ENCODE data around the gene ATP10A. TPM values are rescaled to one million over a fixed set of nuclear protein-coding genes. Genes with fewer than 3 reads are reported as not detected.

The ATP10A gene
- total and polyA plus RNA-seq, 3 experiments from 2014 or later, result 8.2 to 28.9 (median 24.0) TPM

GRCh38 chr15:25734680-25735355 lies 128.3 kb downstream of the ATP10A start:
- peaks cover 0 to 1% of the 10 kb centered on the region in 2 donors for H3K27me3 Mint-ChIP-seq
- Histone ChIP-seq H3K4me3 (ENCODE audit: low read length) (no peak overlapping the region), H3K4me1 (ENCODE audit: insufficient read depth, low read length) (no peaks in the 10 kb centered on the region), H3K27ac (ENCODE audit: low read depth, low read length) (no peak overlapping the region), H3K36me3 (ENCODE audit: insufficient read depth, low read length) (no peaks in the 10 kb centered on the region), H3K27me3 (ENCODE audit: insufficient read depth, low read length, poor library complexity, severe bottlenecking) (no peaks in the 10 kb centered on the region), H3K9me3 (ENCODE audit: low read length) (no peaks in the 10 kb centered on the region)
- CTCF ChIA-PET, result no interaction called here
- peaks cover 5 to 58% (median 5%) of the 10 kb centered on the region in 3 donors for H3K36me3 Mint-ChIP-seq
- peak overlapping the region in 2 of 8 donors; percentile 5 to 89 for H3K27ac Mint-ChIP-seq
- POLR2A ChIA-PET, result no interaction called here
- DNase-seq, result no peak
- H3K4me3 Mint-ChIP-seq, result no peak overlapping the region
- peaks cover 5 to 8% (median 5%) of the 10 kb centered on the region in 3 donors for H3K4me1 Mint-ChIP-seq
- peaks cover 0 to 3% (median 0%) of the 10 kb centered on the region in 5 donors for H3K9me3 Mint-ChIP-seq

- POLR2A ChIA-PET, result no interaction called here
- H3K4me3 Mint-ChIP-seq, result no peak overlapping the region
Measured at GRCh38 chr15:25733856-25734679, 129.1 kb downstream of the ATP10A start.

GRCh38 chr15:25733036-25733855 lies 129.9 kb downstream of the ATP10A start:
- H3K4me3 ChIP-seq (ENCODE audit: low read length), result no peak overlapping the region
- CTCF ChIA-PET, result no interaction called here

More at GRCh38 chr15:25733856-25734679, 129.1 kb downstream of the ATP10A start:
- no peaks in the 10 kb centered on the region for H3K27me3 ChIP-seq (ENCODE audit: insufficient read depth, low read length, poor library complexity, severe bottlenecking)
- H3K4me1 ChIP-seq (ENCODE audit: insufficient read depth, low read length), result no peaks in the 10 kb centered on the region
- no peaks in the 10 kb centered on the region for H3K9me3 ChIP-seq (ENCODE audit: low read length)
- peaks cover 0 to 1% of the 10 kb centered on the region in 2 donors for H3K27me3 Mint-ChIP-seq
- no peaks in the 10 kb centered on the region for H3K36me3 ChIP-seq (ENCODE audit: insufficient read depth, low read length)
- no peak for DNase-seq
- H3K36me3 Mint-ChIP-seq, result peaks cover 5 to 63% (median 5%) of the 10 kb centered on the region in 3 donors
- H3K27ac ChIP-seq (ENCODE audit: low read depth, low read length), result no peak overlapping the region
- CTCF ChIA-PET, result no interaction called here
- H3K4me3 ChIP-seq (ENCODE audit: low read length), result no peak overlapping the region
- peaks cover 0 to 3% (median 0%) of the 10 kb centered on the region in 5 donors for H3K9me3 Mint-ChIP-seq
- peaks cover 0 to 3% (median 0%) of the 10 kb centered on the region in 3 donors for H3K4me1 Mint-ChIP-seq
- H3K27ac Mint-ChIP-seq, result no peak overlapping the region

DNA sequence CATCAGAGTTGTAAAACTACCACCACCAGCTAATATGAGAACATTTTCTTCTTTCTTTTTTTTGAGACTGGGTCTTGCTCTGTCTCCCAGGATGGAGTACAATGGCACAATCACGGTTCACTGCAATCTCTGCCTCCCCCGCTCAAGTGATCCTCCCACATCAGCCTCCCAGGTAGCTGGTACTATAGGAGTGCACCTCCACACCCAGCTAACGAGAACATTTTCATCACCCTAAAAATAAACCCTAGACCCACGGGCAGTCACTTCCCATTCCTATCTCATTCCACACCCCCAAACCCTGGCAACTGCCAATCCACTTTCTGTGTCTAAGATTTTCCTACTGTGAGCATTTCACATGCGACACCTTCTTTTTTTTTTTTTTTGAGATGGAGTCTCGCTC lies 130.9 kb downstream of the ATP10A start:
- Mint-ChIP-seq H3K27me3 (peaks cover 0 to 3% of the 10 kb centered on the region in 2 donors), H3K36me3 (peaks cover 5 to 72% (median 5%) of the 10 kb centered on the region in 3 donors), H3K27ac (peak overlapping the region in 2 of 8 donors; percentile 42 to 58), H3K4me1 (peaks cover 0 to 3% (median 0%) of the 10 kb centered on the region in 3 donors), H3K4me3 (peak overlapping the region in 1 of 7 donors; percentile 9), H3K9me3 (peaks cover 0 to 3% (median 0%) of the 10 kb centered on the region in 5 donors)
- no peak for DNase-seq
- H3K9me3 ChIP-seq (ENCODE audit: low read length), result no peaks in the 10 kb centered on the region
- H3K4me1 ChIP-seq (ENCODE audit: insufficient read depth, low read length), result no peaks in the 10 kb centered on the region
- no peak overlapping the region for H3K27ac ChIP-seq (ENCODE audit: low read depth, low read length)
- CTCF ChIA-PET, result no interaction called here
- H3K4me3 ChIP-seq (ENCODE audit: low read length), result no peak overlapping the region
- H3K27me3 ChIP-seq (ENCODE audit: insufficient read depth, low read length, poor library complexity, severe bottlenecking), result no peaks in the 10 kb centered on the region
- no peaks in the 10 kb centered on the region for H3K36me3 ChIP-seq (ENCODE audit: insufficient read depth, low read length)
- POLR2A ChIA-PET, result no interaction called here

More at GRCh38 chr15:25733036-25733855, 129.9 kb downstream of the ATP10A start:
- H3K4me3 Mint-ChIP-seq, result no peak overlapping the region
- H3K4me1 Mint-ChIP-seq, result peaks cover 0 to 3% (median 2%) of the 10 kb centered on the region in 3 donors
- peaks cover 0 to 1% of the 10 kb centered on the region in 2 donors for H3K27me3 Mint-ChIP-seq
- Histone ChIP-seq H3K9me3 (ENCODE audit: low read length) (no peaks in the 10 kb centered on the region), H3K27me3 (ENCODE audit: insufficient read depth, low read length, poor library complexity, severe bottlenecking) (no peaks in the 10 kb centered on the region), H3K36me3 (ENCODE audit: insufficient read depth, low read length) (no peaks in the 10 kb centered on the region), H3K27ac (ENCODE audit: low read depth, low read length) (no peak overlapping the region), H3K4me1 (ENCODE audit: insufficient read depth, low read length) (no peaks in the 10 kb centered on the region)
- peaks cover 0 to 3% (median 0%) of the 10 kb centered on the region in 5 donors for H3K9me3 Mint-ChIP-seq
- H3K27ac Mint-ChIP-seq, result no peak overlapping the region
- POLR2A ChIA-PET, result no interaction called here
- no peak for DNase-seq
- peaks cover 5 to 67% (median 5%) of the 10 kb centered on the region in 3 donors for H3K36me3 Mint-ChIP-seq

GRCh38 chr15:25731411-25731810 lies 131.7 kb downstream of the ATP10A start:
- peaks cover 5 to 68% (median 5%) of the 10 kb centered on the region in 3 donors for H3K36me3 Mint-ChIP-seq
- peaks cover 0 to 3% of the 10 kb centered on the region in 2 donors for H3K27me3 Mint-ChIP-seq
- Histone ChIP-seq H3K36me3 (ENCODE audit: insufficient read depth, low read length) (no peaks in the 10 kb centered on the region), H3K4me1 (ENCODE audit: insufficient read depth, low read length) (no peaks in the 10 kb centered on the region), H3K4me3 (ENCODE audit: low read length) (no peak overlapping the region), H3K27me3 (ENCODE audit: insufficient read depth, low read length, poor library complexity, severe bottlenecking) (no peaks in the 10 kb centered on the region), H3K27ac (ENCODE audit: low read depth, low read length) (no peak overlapping the region), H3K9me3 (ENCODE audit: low read length) (no peaks in the 10 kb centered on the region)
- no peak for DNase-seq
- no peak overlapping the region for H3K27ac Mint-ChIP-seq
- CTCF ChIA-PET, result no interaction called here
- H3K4me1 Mint-ChIP-seq, result peaks cover 0 to 3% (median 0%) of the 10 kb centered on the region in 3 donors
- POLR2A ChIA-PET, result no interaction called here
- peaks cover 0 to 3% (median 0%) of the 10 kb centered on the region in 5 donors for H3K9me3 Mint-ChIP-seq
- H3K4me3 Mint-ChIP-seq, result no peak overlapping the region

- H3K9me3 Mint-ChIP-seq, result peaks cover 0 to 3% (median 0%) of the 10 kb centered on the region in 5 donors
- Histone ChIP-seq H3K4me1 (ENCODE audit: insufficient read depth, low read length) (no peaks in the 10 kb centered on the region), H3K9me3 (ENCODE audit: low read length) (no peaks in the 10 kb centered on the region), H3K27me3 (ENCODE audit: insufficient read depth, low read length, poor library complexity, severe bottlenecking) (no peaks in the 10 kb centered on the region), H3K36me3 (ENCODE audit: insufficient read depth, low read length) (no peaks in the 10 kb centered on the region), H3K4me3 (ENCODE audit: low read length) (no peak overlapping the region), H3K27ac (ENCODE audit: low read depth, low read length) (no peak overlapping the region)
- no peak overlapping the region for H3K4me3 Mint-ChIP-seq
- no peak for DNase-seq
- H3K4me1 Mint-ChIP-seq, result peaks cover 0 to 3% (median 0%) of the 10 kb centered on the region in 3 donors
- peaks cover 4 to 66% (median 5%) of the 10 kb centered on the region in 3 donors for H3K36me3 Mint-ChIP-seq
- ChIA-PET CTCF (no interaction called here), POLR2A (no interaction called here)
- peak overlapping the region in 1 of 8 donors; percentile 59 for H3K27ac Mint-ChIP-seq
- peaks cover 0 to 3% of the 10 kb centered on the region in 2 donors for H3K27me3 Mint-ChIP-seq
Measured at GRCh38 chr15:25730918-25731317, 132.2 kb downstream of the ATP10A start.

GRCh38 chr15:25728816-25729215 lies 134.3 kb downstream of the ATP10A start:
- Histone ChIP-seq H3K4me1 (ENCODE audit: insufficient read depth, low read length) (no peaks in the 10 kb centered on the region), H3K4me3 (ENCODE audit: low read length) (no peak overlapping the region), H3K9me3 (ENCODE audit: low read length) (no peaks in the 10 kb centered on the region), H3K36me3 (ENCODE audit: insufficient read depth, low read length) (no peaks in the 10 kb centered on the region), H3K27ac (ENCODE audit: low read depth, low read length) (no peak overlapping the region), H3K27me3 (ENCODE audit: insufficient read depth, low read length, poor library complexity, severe bottlenecking) (no peaks in the 10 kb centered on the region)
- Mint-ChIP-seq H3K27ac (no peak overlapping the region), H3K9me3 (no peaks in the 10 kb centered on the region), H3K4me3 (no peak overlapping the region), H3K27me3 (peaks cover 0 to 2% of the 10 kb centered on the region in 2 donors), H3K36me3 (peaks cover 0 to 66% (median 3%) of the 10 kb centered on the region in 3 donors), H3K4me1 (peaks cover 0 to 3% (median 0%) of the 10 kb centered on the region in 3 donors)
- DNase-seq, result no peak
- ChIA-PET CTCF (interaction anchor here (1.5 kb wide), 1 partner anchor 205 kb away, joined by 3 read pairs; no protein-coding TSS in a partner anchor), POLR2A (no interaction called here)
